NB4 (cell line): ENCODE data around the gene DNAJC1.

Source experiments
- DNase-seq: peaks from one replicate; pipeline ENCODE4 v3.0.0; 2010; ENCODE audit warnings: low read depth
- H3K4me3 ChIP-seq: one replicate; pipeline ENCODE4 v1.5.1; 2011; ENCODE audit warnings: mild to moderate bottlenecking, low read depth, low read length, moderate library complexity
- MYC ChIP-seq: IDR thresholded peaks from 2 replicates; pipeline ENCODE4 v1.6.1; 2011; ENCODE audit warnings: low read depth, low read length
- POLR2A ChIP-seq: IDR thresholded peaks from 2 replicates; pipeline ENCODE4 v1.6.1; 2011; ENCODE audit warnings: mild to moderate bottlenecking; ENCODE audit not compliant: insufficient read length; ENCODE audit errors: extremely low read depth
- TF ChIP-seq, protein P1 (sequence below): IDR thresholded peaks from one replicate; pipeline ENCODE4 v1.5.1; 2012; ENCODE audit warnings: low read depth, low read length
- TF ChIP-seq, protein P2 (sequence below): IDR thresholded peaks from 2 replicates; pipeline ENCODE4 v1.6.1; 2011; ENCODE audit warnings: low read depth, low read length

Gene DNAJC1

DNA sequence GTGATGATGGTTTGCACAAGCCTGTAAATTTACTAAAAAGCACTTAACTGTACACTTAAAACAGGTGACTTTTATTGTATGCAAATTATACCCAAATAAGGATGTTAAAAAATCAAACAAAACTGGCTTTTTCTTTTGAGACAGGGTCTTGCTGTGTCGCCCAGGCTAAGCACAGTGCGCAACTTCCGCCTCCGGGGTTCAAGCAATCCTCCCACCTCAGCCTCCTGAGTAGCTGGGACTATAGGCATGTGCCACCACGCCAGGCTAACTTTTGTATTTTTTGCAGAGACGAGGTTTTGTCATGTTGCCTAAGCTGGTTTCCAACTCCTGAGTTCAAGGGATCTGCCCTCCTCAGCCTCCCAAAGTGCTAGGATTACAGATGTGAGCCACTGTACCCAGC, 77.7 kb downstream of the DNAJC1 start:
- DNase-seq = no peak
- TF ChIP-seq, protein P1, sequence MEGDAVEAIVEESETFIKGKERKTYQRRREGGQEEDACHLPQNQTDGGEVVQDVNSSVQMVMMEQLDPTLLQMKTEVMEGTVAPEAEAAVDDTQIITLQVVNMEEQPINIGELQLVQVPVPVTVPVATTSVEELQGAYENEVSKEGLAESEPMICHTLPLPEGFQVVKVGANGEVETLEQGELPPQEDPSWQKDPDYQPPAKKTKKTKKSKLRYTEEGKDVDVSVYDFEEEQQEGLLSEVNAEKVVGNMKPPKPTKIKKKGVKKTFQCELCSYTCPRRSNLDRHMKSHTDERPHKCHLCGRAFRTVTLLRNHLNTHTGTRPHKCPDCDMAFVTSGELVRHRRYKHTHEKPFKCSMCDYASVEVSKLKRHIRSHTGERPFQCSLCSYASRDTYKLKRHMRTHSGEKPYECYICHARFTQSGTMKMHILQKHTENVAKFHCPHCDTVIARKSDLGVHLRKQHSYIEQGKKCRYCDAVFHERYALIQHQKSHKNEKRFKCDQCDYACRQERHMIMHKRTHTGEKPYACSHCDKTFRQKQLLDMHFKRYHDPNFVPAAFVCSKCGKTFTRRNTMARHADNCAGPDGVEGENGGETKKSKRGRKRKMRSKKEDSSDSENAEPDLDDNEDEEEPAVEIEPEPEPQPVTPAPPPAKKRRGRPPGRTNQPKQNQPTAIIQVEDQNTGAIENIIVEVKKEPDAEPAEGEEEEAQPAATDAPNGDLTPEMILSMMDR = no peak
- TF ChIP-seq MYC = no peak
- TF ChIP-seq POLR2A = no peak
- TF ChIP-seq, protein P2, sequence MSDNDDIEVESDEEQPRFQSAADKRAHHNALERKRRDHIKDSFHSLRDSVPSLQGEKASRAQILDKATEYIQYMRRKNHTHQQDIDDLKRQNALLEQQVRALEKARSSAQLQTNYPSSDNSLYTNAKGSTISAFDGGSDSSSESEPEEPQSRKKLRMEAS = no peak

GRCh38 chr10:21924511-21924910, 79.0 kb downstream of the DNAJC1 start:
- no peak overlapping the region for H3K4me3 ChIP-seq
- no peak for DNase-seq
- TF ChIP-seq, protein P1 = no peak
- TF ChIP-seq, protein P2 = no peak
- no peak for TF ChIP-seq MYC
- TF ChIP-seq POLR2A = no peak

More for the DNA sequence above, 77.7 kb downstream of the DNAJC1 start:
- no peak overlapping the region for H3K4me3 ChIP-seq

- no peak overlapping the region for H3K4me3 ChIP-seq
- no peak for DNase-seq
Observed at GRCh38 chr10:21920633-21921032, 82.9 kb downstream of the DNAJC1 start.

GRCh38 chr10:21919906-21920305, 83.6 kb downstream of the DNAJC1 start:
- no peak overlapping the region for H3K4me3 ChIP-seq
- TF ChIP-seq MYC (no peak), POLR2A (no peak)
- TF ChIP-seq, protein P2 = no peak
- TF ChIP-seq, protein P1 = no peak
- DNase-seq = no peak

More at GRCh38 chr10:21920633-21921032, 82.9 kb downstream of the DNAJC1 start:
- TF ChIP-seq, protein P1 = no peak
- TF ChIP-seq MYC (no peak), POLR2A (no peak)
- TF ChIP-seq, protein P2 = no peak

GRCh38 chr10:21919117-21919516, 84.4 kb downstream of the DNAJC1 start:
- DNase-seq = no peak
- H3K4me3 ChIP-seq = no peak overlapping the region
- no peak for TF ChIP-seq POLR2A
- no peak for TF ChIP-seq MYC
- TF ChIP-seq, protein P1 = no peak
- TF ChIP-seq, protein P2 = no peak
